RWPE1 (cell line): Measurements from ENCODE around the gene GRAMD1B.

ENCODE experiments used
- CTCF ChIA-PET: fragments of 350-600 bp; sonication (Branson Sonifier 250); formaldehyde crosslinking; extraction: SDS; loops from one replicate; lab custom pipeline; 2021; lab: Yijun Ruan, JAX
- POLR2A ChIA-PET: fragments of 400-600 bp; formaldehyde crosslinking; extraction: SDS; loops from one replicate; lab custom pipeline; 2020; ENCODE audit warnings: antibody characterized with exemption; ENCODE audit not compliant: low non-redundant PET; lab: Yijun Ruan, JAX
- DNase-seq: peaks from one replicate; pipeline ENCODE4 v3.0.0; 2012; ENCODE audit warnings: low spot score
- H3K27ac ChIP-seq: fragments of 450-650 bp; 2 replicates; pipeline ENCODE4 v1.5.1; 2017
- CTCF ChIP-seq: fragments of 450-650 bp; conservative IDR thresholded peaks from 2 replicates; pipeline ENCODE4 v1.5.1; 2017; ENCODE audit warnings: low read depth, mild to moderate bottlenecking

GRAMD1B gene

GRCh38 chr11:123408619-123409455 is 21.2 kb upstream of the GRAMD1B start:
- DNase-seq, result no peak
- no peak overlapping the region for H3K27ac ChIP-seq
- TF ChIP-seq CTCF, result no peak
- ChIA-PET POLR2A (no interaction called here), CTCF (interaction anchor here (1.2 to 3.5 kb wide), 2 partner anchors 65 to 70 kb away, joined by 7 to 36 read pairs; no protein-coding TSS in a partner anchor)

- CTCF ChIA-PET, result no interaction called here
- no peak overlapping the region for H3K27ac ChIP-seq
- no peak for TF ChIP-seq CTCF
- DNase-seq, result no peak
- POLR2A ChIA-PET, result no interaction called here
These were observed 20.4 kb upstream of the GRAMD1B start for GRCh38 chr11:123409456-123410217.

- H3K27ac ChIP-seq, result no peak overlapping the region
- no peak for TF ChIP-seq CTCF
- CTCF ChIA-PET, result no interaction called here
- no peak for DNase-seq
- POLR2A ChIA-PET, result no interaction called here
These were observed 19.9 kb upstream of the GRAMD1B start for GRCh38 chr11:123410218-123410549.

- CTCF ChIA-PET, result interaction anchor here (1.1 kb wide), 1 partner anchor 105 kb away, joined by 3 read pairs; no protein-coding TSS in a partner anchor
- no peak overlapping the region for H3K27ac ChIP-seq
- POLR2A ChIA-PET, result no interaction called here
- TF ChIP-seq CTCF, result no peak
- DNase-seq, result no peak
These were observed 16.4 kb upstream of the GRAMD1B start for GRCh38 chr11:123413636-123414035.

- DNase-seq, result no peak
- H3K27ac ChIP-seq, result no peak overlapping the region
- POLR2A ChIA-PET, result no interaction called here
- no peak for TF ChIP-seq CTCF
- CTCF ChIA-PET, result interaction anchor here (0.6 to 2.1 kb wide), 6 partner anchors 9 to 222 kb away, joined by 3 to 6 read pairs (median 4); partner anchors contain the start of gene CLMP
These were observed 13.5 kb upstream of the GRAMD1B start for GRCh38 chr11:123416566-123416965.

- TF ChIP-seq CTCF, result no peak
- CTCF ChIA-PET, result interaction anchor here (2.1 kb wide), 1 partner anchor 11 kb away, joined by 6 read pairs; no protein-coding TSS in a partner anchor
- POLR2A ChIA-PET, result no interaction called here
These were observed 11.5 kb upstream of the GRAMD1B start for GRCh38 chr11:123418351-123419114.

More at GRCh38 chr11:123418351-123419114, 11.5 kb upstream of the GRAMD1B start:
- no peak for DNase-seq
- H3K27ac ChIP-seq, result no peak overlapping the region
